Activated CD4-positive, alpha-beta T cell treated with anti-CD3 and anti-CD28 coated beads, Interleukin-2, amount 10 ng/mL, durations not matched to agents 24 days and 14 days (primary cell): ENCODE results near the gene SLC6A6. TPM values are rescaled to one million over a fixed set of nuclear protein-coding genes. Genes with fewer than 3 reads are reported as not detected.

Experiments
- DNase-seq: peaks from one replicate; pipeline ENCODE4 v3.0.0; 2022
- H3K27ac Mint-ChIP-seq: one replicate; pipeline ENCODE4 v1.8.0; 2022; ENCODE audit warnings: mild to moderate bottlenecking, mixed read lengths
- H3K27me3 Mint-ChIP-seq: one replicate; pipeline ENCODE4 v1.8.0; 2022; ENCODE audit warnings: mixed read lengths
- H3K36me3 Mint-ChIP-seq: one replicate; pipeline ENCODE4 v1.8.0; 2022; ENCODE audit warnings: low read depth, mild to moderate bottlenecking, mixed read lengths
- H3K4me1 Mint-ChIP-seq: one replicate; pipeline ENCODE4 v1.8.0; 2021; ENCODE audit warnings: mixed read lengths
- H3K4me3 Mint-ChIP-seq: one replicate; pipeline ENCODE4 v1.8.0; 2022; ENCODE audit warnings: mild to moderate bottlenecking, moderate library complexity, mixed read lengths
- H3K9me3 Mint-ChIP-seq: one replicate; pipeline ENCODE4 v1.8.0; 2021; ENCODE audit warnings: mixed read lengths
- intact Hi-C: fragments of 100-400 bp; cut with micrococcal nuclease; formaldehyde crosslinking; loops from one replicate; pipeline ENCODE4 v1.15.1; 2023
- total RNA-seq: library from RNA; stranded (reverse); gene quantifications from 2 replicates; pipeline ENCODE4 v1.2.3, GENCODE V29; 2022

SLC6A6 gene
- total RNA-seq, 1 donor from 2014 or later: 63.7 TPM

GRCh38 chr3:14457999-14458398 is 55.6 kb downstream of the SLC6A6 start:
- Mint-ChIP-seq H3K9me3 (no peaks in the 10 kb centered on the region), H3K27ac (no peak overlapping the region), H3K36me3 (peaks cover 30% of the 10 kb centered on the region), H3K27me3 (no peaks in the 10 kb centered on the region), H3K4me3 (no peak overlapping the region), H3K4me1 (peaks cover 18% of the 10 kb centered on the region)
- intact Hi-C loops: no loop called here
- no peak for DNase-seq

- Mint-ChIP-seq H3K4me3 (no peak overlapping the region), H3K27ac (peak overlapping the region; percentile 62), H3K36me3 (peaks cover 32% of the 10 kb centered on the region), H3K27me3 (no peaks in the 10 kb centered on the region), H3K4me1 (peaks cover 18% of the 10 kb centered on the region), H3K9me3 (no peaks in the 10 kb centered on the region)
- intact Hi-C loops: no loop called here
- DNase-seq: no peak
Observed at GRCh38 chr3:14458434-14459275, 56.2 kb downstream of the SLC6A6 start.

- no peak overlapping the region for H3K4me3 Mint-ChIP-seq
- H3K27ac Mint-ChIP-seq: peak overlapping the region; percentile 62
- H3K27me3 Mint-ChIP-seq: no peaks in the 10 kb centered on the region
- intact Hi-C loops: no loop called here
- H3K9me3 Mint-ChIP-seq: no peaks in the 10 kb centered on the region
- DNase-seq: no peak
- peaks cover 32% of the 10 kb centered on the region for H3K36me3 Mint-ChIP-seq
- peaks cover 18% of the 10 kb centered on the region for H3K4me1 Mint-ChIP-seq
Observed at GRCh38 chr3:14459384-14459783, 57.0 kb downstream of the SLC6A6 start.

- Mint-ChIP-seq H3K36me3 (peaks cover 33% of the 10 kb centered on the region), H3K4me1 (peaks cover 18% of the 10 kb centered on the region), H3K4me3 (no peak overlapping the region), H3K27ac (no peak overlapping the region), H3K27me3 (no peaks in the 10 kb centered on the region), H3K9me3 (no peaks in the 10 kb centered on the region)
- DNase-seq: no peak
- intact Hi-C loops: loop anchor here (5.0 kb wide), 1 partner anchor 182 kb away; no protein-coding TSS in a partner anchor
Observed at GRCh38 chr3:14459787-14460186, 57.4 kb downstream of the SLC6A6 start.

- intact Hi-C loops: loop anchor here (1.0 to 5.0 kb wide), 2 partner anchors 183 to 199 kb away; no protein-coding TSS in a partner anchor
- Mint-ChIP-seq H3K4me1 (peaks cover 18% of the 10 kb centered on the region), H3K9me3 (no peaks in the 10 kb centered on the region), H3K27ac (peak overlapping the region; percentile 34), H3K4me3 (no peak overlapping the region), H3K27me3 (no peaks in the 10 kb centered on the region), H3K36me3 (peaks cover 35% of the 10 kb centered on the region)
- no peak for DNase-seq
Observed at GRCh38 chr3:14460342-14461005, 58.1 kb downstream of the SLC6A6 start.

- no peaks in the 10 kb centered on the region for H3K9me3 Mint-ChIP-seq
- peak overlapping the region; percentile 37 for H3K27ac Mint-ChIP-seq
- peaks cover 38% of the 10 kb centered on the region for H3K36me3 Mint-ChIP-seq
- H3K4me3 Mint-ChIP-seq: no peak overlapping the region
- H3K4me1 Mint-ChIP-seq: peaks cover 18% of the 10 kb centered on the region
- intact Hi-C loops: loop anchor here (1.0 to 5.0 kb wide), 2 partner anchors 184 to 200 kb away; no protein-coding TSS in a partner anchor
- H3K27me3 Mint-ChIP-seq: no peaks in the 10 kb centered on the region
- DNase-seq: no peak
Observed at GRCh38 chr3:14461006-14461747, 58.8 kb downstream of the SLC6A6 start.

- peaks cover 38% of the 10 kb centered on the region for H3K36me3 Mint-ChIP-seq
- H3K27me3 Mint-ChIP-seq: no peaks in the 10 kb centered on the region
- H3K4me3 Mint-ChIP-seq: no peak overlapping the region
- peaks cover 18% of the 10 kb centered on the region for H3K4me1 Mint-ChIP-seq
- no peaks in the 10 kb centered on the region for H3K9me3 Mint-ChIP-seq
- peak overlapping the region; percentile 74 for H3K27ac Mint-ChIP-seq
- intact Hi-C loops: loop anchor here (1.0 to 5.0 kb wide), 5 partner anchors 30 to 201 kb away; partner anchors contain the start of gene SLC6A6
- peak; percentile 80 for DNase-seq
Observed at GRCh38 chr3:14461748-14462324, 59.4 kb downstream of the SLC6A6 start.

- Mint-ChIP-seq H3K4me1 (peaks cover 19% of the 10 kb centered on the region), H3K4me3 (no peak overlapping the region), H3K9me3 (no peaks in the 10 kb centered on the region), H3K27ac (peak overlapping the region; percentile 74), H3K36me3 (peaks cover 40% of the 10 kb centered on the region), H3K27me3 (no peaks in the 10 kb centered on the region)
- DNase-seq: no peak
- intact Hi-C loops: loop anchor here (1.0 to 5.0 kb wide), 4 partner anchors 30 to 185 kb away; partner anchors contain the start of gene SLC6A6
Observed at GRCh38 chr3:14462738-14463137, 60.3 kb downstream of the SLC6A6 start.

- H3K9me3 Mint-ChIP-seq: no peaks in the 10 kb centered on the region
- no peak for DNase-seq
- intact Hi-C loops: loop anchor here (5.0 kb wide), 1 partner anchor 186 kb away; no protein-coding TSS in a partner anchor
- peaks cover 42% of the 10 kb centered on the region for H3K36me3 Mint-ChIP-seq
- peaks cover 20% of the 10 kb centered on the region for H3K4me1 Mint-ChIP-seq
- H3K27ac Mint-ChIP-seq: peak overlapping the region; percentile 49
- no peaks in the 10 kb centered on the region for H3K27me3 Mint-ChIP-seq
- no peak overlapping the region for H3K4me3 Mint-ChIP-seq
Observed at GRCh38 chr3:14463330-14464140, 61.1 kb downstream of the SLC6A6 start.

- Mint-ChIP-seq H3K4me3 (no peak overlapping the region), H3K4me1 (peaks cover 20% of the 10 kb centered on the region), H3K36me3 (peaks cover 39% of the 10 kb centered on the region), H3K27ac (no peak overlapping the region), H3K9me3 (no peaks in the 10 kb centered on the region), H3K27me3 (no peaks in the 10 kb centered on the region)
- intact Hi-C loops: loop anchor here (5.0 kb wide), 1 partner anchor 187 kb away; no protein-coding TSS in a partner anchor
- DNase-seq: no peak
Observed at GRCh38 chr3:14464141-14464465, 61.7 kb downstream of the SLC6A6 start.

GRCh38 chr3:14464521-14464920 is 62.1 kb downstream of the SLC6A6 start:
- peaks cover 35% of the 10 kb centered on the region for H3K36me3 Mint-ChIP-seq
- DNase-seq: no peak
- intact Hi-C loops: loop anchor here (5.0 kb wide), 1 partner anchor 187 kb away; no protein-coding TSS in a partner anchor
- H3K9me3 Mint-ChIP-seq: no peaks in the 10 kb centered on the region
- H3K27me3 Mint-ChIP-seq: no peaks in the 10 kb centered on the region
- peaks cover 20% of the 10 kb centered on the region for H3K4me1 Mint-ChIP-seq
- H3K4me3 Mint-ChIP-seq: no peak overlapping the region
- H3K27ac Mint-ChIP-seq: no peak overlapping the region

- no peak overlapping the region for H3K27ac Mint-ChIP-seq
- intact Hi-C loops: no loop called here
- peaks cover 15% of the 10 kb centered on the region for H3K4me1 Mint-ChIP-seq
- no peaks in the 10 kb centered on the region for H3K9me3 Mint-ChIP-seq
- no peaks in the 10 kb centered on the region for H3K27me3 Mint-ChIP-seq
- no peak overlapping the region for H3K4me3 Mint-ChIP-seq
- H3K36me3 Mint-ChIP-seq: peaks cover 30% of the 10 kb centered on the region
- DNase-seq: no peak
Observed at GRCh38 chr3:14465425-14465824, 63.0 kb downstream of the SLC6A6 start.
